Measurements from ENCODE around the gene MBD3L2. TPM values are rescaled to one million over a fixed set of nuclear protein-coding genes. Genes with fewer than 3 reads are reported as not detected.

MBD3L2 gene
- total and polyA plus RNA-seq, 9 of the 15 experiments (the other 6 are each of a cell fraction or from before 2014, with no cell fraction given), result not detected

DNA sequence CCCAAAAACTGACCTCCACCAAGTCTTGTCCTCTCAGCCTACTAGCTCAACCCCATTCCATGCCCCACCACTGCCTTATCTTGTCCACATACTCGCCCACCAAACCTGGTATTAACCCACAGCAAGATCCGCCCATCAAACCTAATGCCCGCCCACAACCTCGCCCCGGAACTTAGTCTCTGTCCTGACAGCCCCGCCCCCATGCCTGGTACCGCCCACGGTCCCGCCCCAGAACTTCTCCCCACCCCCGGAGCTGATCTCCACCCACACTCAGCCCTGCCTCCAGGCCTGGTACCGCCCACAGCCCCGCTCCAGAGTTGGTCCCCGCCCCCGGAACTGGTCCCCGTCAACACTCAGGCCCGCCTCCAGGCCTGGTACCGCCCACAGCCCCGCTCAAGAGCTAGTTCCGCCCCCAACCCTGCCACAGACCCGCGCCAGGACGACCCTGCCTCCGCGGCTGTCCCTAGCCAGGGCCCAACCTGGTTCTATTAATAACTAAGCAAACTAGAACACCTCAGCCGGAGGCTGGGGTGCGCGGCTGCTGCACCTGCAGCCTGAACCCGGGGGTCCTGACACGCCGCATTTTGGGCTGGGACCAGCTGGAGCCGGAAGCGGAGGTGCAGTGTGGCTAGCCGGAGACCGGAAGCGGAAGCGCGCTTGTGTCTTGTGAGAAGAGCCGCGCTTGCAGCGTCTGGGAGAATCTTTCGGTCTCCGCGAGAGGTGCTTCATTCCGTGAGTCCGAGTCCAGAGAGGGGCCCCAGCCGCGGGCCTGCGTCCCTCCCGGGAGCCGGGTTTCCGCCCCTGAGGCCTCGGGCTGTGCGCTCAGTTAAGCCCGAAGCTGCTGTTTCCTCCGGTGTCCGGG, 20.2 kb downstream of the MBD3L2 start, which contains the start of gene ZNF557 (continued):
- TF ChIP-seq SIX5 (IDR thresholded peaks at IDR 0.05; ENCODE audit: borderline replicate concordance in 1 of 2, insufficient read depth in 1 of 2, low read depth in 1 of 2, low read length in 2 of 2), result peak in 1 of 2 experiments; percentile 4; a peak in 1 of 4 replicates
- TF ChIP-seq, protein P1, sequence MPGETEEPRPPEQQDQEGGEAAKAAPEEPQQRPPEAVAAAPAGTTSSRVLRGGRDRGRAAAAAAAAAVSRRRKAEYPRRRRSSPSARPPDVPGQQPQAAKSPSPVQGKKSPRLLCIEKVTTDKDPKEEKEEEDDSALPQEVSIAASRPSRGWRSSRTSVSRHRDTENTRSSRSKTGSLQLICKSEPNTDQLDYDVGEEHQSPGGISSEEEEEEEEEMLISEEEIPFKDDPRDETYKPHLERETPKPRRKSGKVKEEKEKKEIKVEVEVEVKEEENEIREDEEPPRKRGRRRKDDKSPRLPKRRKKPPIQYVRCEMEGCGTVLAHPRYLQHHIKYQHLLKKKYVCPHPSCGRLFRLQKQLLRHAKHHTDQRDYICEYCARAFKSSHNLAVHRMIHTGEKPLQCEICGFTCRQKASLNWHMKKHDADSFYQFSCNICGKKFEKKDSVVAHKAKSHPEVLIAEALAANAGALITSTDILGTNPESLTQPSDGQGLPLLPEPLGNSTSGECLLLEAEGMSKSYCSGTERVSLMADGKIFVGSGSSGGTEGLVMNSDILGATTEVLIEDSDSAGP (CRISPR knock-in tag; IDR thresholded peaks at IDR 0.05), result no peak
- no peak for TF ChIP-seq KDM1A (IDR thresholded peaks at IDR 0.05)
- no peak for TF ChIP-seq RBM14 (IDR thresholded peaks at IDR 0.05; ENCODE audit: borderline replicate concordance, insufficient read depth, low read depth, low read length)
- TF ChIP-seq NCOA4 (IDR thresholded peaks at IDR 0.05; ENCODE audit: partially characterized antibody), result no peak
- TF ChIP-seq, protein P2, sequence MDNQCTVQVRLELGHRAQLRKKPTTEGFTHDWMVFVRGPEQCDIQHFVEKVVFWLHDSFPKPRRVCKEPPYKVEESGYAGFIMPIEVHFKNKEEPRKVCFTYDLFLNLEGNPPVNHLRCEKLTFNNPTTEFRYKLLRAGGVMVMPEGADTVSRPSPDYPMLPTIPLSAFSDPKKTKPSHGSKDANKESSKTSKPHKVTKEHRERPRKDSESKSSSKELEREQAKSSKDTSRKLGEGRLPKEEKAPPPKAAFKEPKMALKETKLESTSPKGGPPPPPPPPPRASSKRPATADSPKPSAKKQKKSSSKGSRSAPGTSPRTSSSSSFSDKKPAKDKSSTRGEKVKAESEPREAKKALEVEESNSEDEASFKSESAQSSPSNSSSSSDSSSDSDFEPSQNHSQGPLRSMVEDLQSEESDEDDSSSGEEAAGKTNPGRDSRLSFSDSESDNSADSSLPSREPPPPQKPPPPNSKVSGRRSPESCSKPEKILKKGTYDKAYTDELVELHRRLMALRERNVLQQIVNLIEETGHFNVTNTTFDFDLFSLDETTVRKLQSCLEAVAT (IDR thresholded peaks at IDR 0.05), result no peak
- no peak for TF ChIP-seq TCF7 (IDR thresholded peaks at IDR 0.05; ENCODE audit: borderline replicate concordance)
- TF ChIP-seq ZNF57 (CRISPR knock-in tag; IDR thresholded peaks at IDR 0.05), result no peak
- no peak for TF ChIP-seq ZNF431 (CRISPR knock-in tag; IDR thresholded peaks at IDR 0.05)
- no peak for TF ChIP-seq ZNF174 (CRISPR knock-in tag; IDR thresholded peaks at IDR 0.05)
- TF ChIP-seq LARP7 (IDR thresholded peaks at IDR 0.05), result no peak
- TF ChIP-seq EWSR1 (IDR thresholded peaks at IDR 0.05; ENCODE audit: borderline replicate concordance, low read depth, partially characterized antibody), result no peak
- TF ChIP-seq LCOR (CRISPR knock-in tag; IDR thresholded peaks at IDR 0.05), result peak; percentile 76
- no peak for TF ChIP-seq FOSL1 (tag; conservative IDR thresholded peaks at IDR 0.05)
- peak; percentile 70; the same call in 1 of the 2 replicates for TF ChIP-seq CBX1 (IDR thresholded peaks at IDR 0.05; ENCODE audit: low read depth)
- TF ChIP-seq IRF2 (CRISPR knock-in tag; IDR thresholded peaks at IDR 0.05), result no peak
- TF ChIP-seq ELF2 (CRISPR knock-in tag; IDR thresholded peaks at IDR 0.05), result peak; percentile 86
- TF ChIP-seq YBX1 (IDR thresholded peaks at IDR 0.05), result no peak
- TF ChIP-seq CREB1 (IDR thresholded peaks at IDR 0.05), result peak; percentile 16; the same call in 1 of the 2 replicates
- TF ChIP-seq CREB1 (CRISPR knock-in tag; IDR thresholded peaks at IDR 0.05), result peak; percentile 43; the same call in 1 of the 2 replicates
- peak; percentile 95 for TF ChIP-seq EGR1 (conservative IDR thresholded peaks at IDR 0.05)
- TF ChIP-seq ZNF668 (CRISPR knock-in tag; IDR thresholded peaks at IDR 0.05), result no peak
- no peak for TF ChIP-seq ZNF143 (CRISPR knock-in tag; IDR thresholded peaks at IDR 0.05)
- TF ChIP-seq GATAD2B (IDR thresholded peaks at IDR 0.05; ENCODE audit: borderline replicate concordance), result no peak
- TF ChIP-seq, protein P3, sequence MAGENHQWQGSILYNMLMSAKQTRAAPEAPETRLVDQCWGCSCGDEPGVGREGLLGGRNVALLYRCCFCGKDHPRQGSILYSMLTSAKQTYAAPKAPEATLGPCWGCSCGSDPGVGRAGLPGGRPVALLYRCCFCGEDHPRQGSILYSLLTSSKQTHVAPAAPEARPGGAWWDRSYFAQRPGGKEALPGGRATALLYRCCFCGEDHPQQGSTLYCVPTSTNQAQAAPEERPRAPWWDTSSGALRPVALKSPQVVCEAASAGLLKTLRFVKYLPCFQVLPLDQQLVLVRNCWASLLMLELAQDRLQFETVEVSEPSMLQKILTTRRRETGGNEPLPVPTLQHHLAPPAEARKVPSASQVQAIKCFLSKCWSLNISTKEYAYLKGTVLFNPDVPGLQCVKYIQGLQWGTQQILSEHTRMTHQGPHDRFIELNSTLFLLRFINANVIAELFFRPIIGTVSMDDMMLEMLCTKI (IDR thresholded peaks at IDR 0.05; ENCODE audit: partially characterized antibody), result no peak
- TF ChIP-seq SMC3 (conservative IDR thresholded peaks at IDR 0.05; ENCODE audit: insufficient read depth, low read depth, low read length), result no peak
